Measurements from ENCODE around the gene CCZ1. TPM values are rescaled to one million over a fixed set of nuclear protein-coding genes. Genes with fewer than 3 reads are reported as not detected.
"Not testable (repeated sequence)": the region's sequence is repeated elsewhere in the genome, so short reads cannot be mapped to it uniquely, and the experiment has no call there.

CCZ1 gene
- total RNA-seq, 1 donor from 2014 or later: 63.2 TPM

- not testable (repeated sequence) for DNase-seq
Observed at GRCh38 chr7:5916529-5916928, 18.0 kb downstream of the CCZ1 start.

DNA sequence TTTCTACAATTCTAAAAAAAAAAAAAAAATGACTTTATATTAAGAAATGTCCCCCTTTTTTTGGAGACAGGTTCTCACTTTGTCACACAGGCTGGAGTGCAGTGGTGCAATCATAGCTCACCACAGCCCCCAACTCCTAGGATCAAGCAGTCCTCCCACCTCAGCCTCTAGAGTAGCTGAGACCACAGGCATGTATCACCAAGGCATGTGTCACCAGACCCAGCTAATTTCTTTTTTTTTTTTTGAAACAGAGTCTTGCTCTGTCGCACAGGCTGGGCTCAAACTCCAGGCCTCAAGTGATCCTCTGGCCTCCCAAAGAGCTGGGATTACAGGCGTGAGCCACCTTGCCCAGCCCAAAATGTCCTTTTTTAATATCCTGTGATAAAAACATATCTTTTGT is 25.6 kb downstream of the CCZ1 start:
- DNase-seq: not testable (repeated sequence)

DNA sequence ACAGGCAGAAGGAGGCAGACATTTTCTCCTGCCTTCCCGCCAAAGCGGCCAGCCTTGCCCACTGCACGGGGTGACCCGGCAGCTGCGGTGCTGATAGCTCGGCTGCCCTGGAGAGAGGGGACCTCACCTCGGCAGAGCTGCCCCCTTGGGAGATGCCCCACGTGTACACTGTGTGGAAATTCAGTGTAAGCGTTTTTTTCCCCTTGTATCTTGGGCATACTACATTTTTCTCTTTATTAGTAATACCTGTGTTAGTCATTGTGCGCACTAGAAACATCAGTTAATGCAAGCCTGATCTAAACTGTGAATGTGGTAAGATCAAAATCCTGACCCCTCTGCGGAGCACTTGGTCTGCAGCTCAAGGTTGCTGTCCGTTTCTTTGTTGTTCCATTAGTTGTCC is 26.1 kb downstream of the CCZ1 start:
- not testable (repeated sequence) for DNase-seq

- not testable (repeated sequence) for DNase-seq
Observed at GRCh38 chr7:5926263-5926870, 27.8 kb downstream of the CCZ1 start.

DNA sequence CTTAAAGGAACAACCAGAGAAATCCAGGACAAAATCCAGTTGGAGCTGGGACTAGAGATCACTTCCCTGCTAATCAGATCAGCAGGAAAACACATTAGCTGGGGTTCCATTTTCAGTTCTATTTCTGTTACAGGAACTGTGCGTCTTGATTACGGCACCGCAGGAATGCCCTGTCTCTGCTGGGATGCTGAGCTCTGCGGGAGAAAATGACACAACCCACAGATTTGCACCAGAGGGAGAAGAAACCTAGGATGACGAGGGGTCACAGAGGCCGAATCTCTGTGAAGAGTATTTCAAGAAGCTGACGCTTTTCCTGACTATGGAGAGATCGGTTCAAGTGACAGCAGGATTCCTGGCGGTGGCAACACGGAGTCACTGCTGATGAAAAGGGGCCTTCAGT is 31.8 kb downstream of the CCZ1 start:
- DNase-seq: not testable (repeated sequence)

DNA sequence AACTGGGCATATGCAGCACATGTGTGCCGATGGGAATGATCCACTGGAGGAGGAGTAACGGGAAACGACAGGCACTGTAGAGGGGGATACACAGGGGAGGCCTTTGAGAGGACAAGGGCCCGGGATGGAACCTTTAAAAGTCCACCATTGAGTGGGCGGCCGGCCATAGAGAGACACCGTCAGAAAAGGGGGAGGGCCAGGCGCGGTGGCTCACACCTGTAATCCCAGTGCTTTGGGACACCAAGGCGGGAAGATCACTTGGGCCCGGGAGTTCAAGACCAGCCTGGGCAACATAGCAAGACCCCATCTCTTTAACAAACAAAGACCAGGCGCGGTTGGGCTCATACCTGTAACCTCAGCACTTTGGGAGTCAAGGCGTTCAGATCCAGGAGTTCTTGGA is 32.7 kb downstream of the CCZ1 start:
- not testable (repeated sequence) for DNase-seq

DNA sequence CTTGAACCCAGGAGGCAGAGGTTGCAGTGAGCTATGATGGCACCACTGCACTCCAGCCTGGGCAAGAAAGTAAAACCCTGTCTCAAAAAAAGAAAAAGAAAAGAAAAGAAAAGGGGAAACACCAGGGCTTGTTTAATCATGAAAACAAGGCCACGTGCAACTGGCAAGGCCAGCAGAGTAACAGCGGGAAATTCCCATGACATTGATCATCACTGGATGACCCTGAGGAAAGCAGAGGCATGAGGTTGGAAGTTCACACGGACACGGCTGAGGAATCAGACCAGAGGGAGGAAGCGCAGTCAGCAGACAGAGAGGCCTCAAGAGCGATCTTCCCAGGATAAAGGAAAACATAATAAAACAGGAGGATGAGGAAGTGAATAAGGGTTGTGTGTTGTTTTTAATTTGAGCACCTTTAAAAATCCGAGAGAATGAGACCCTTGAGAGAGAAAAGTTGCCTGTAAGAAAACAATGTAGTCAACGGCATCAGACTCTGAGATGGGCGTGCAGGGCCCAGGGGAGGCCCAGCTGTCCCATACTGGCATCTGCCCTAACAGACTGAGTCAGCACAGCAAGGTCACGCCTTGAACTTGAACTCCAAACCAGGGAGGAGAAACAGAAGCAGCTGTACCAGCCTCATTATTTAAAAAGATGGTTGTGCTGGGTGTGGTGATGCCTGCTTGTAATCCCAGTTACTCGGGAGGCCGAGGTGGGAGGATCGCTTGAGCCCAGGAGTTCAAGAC is 33.5 kb downstream of the CCZ1 start:
- DNase-seq: not testable (repeated sequence)

GRCh38 chr7:5934945-5935450 is 36.5 kb downstream of the CCZ1 start:
- DNase-seq: not testable (repeated sequence)

DNA sequence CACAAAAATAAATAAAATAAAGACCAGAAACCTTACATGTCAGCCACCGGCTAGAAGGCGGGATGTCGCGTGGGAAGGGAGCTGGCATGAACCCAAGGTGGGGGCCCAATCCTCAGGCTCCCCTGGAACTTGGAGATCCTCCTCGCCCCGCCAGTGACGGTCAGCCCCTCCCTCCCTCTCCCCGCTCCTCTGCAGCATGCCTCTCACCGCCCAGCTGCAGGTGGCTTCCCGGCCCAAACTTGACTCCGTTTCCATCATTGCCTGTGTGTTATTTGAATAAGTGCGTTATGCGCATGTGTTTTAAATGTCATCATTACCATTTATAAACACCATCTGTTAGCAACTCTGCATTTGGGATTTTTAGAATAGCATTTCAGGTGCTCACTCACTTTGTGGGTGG is 64.7 kb downstream of the CCZ1 start:
- not testable (repeated sequence) for DNase-seq

GRCh38 chr7:5963810-5964209 is 65.3 kb downstream of the CCZ1 start:
- not testable (repeated sequence) for DNase-seq

DNA sequence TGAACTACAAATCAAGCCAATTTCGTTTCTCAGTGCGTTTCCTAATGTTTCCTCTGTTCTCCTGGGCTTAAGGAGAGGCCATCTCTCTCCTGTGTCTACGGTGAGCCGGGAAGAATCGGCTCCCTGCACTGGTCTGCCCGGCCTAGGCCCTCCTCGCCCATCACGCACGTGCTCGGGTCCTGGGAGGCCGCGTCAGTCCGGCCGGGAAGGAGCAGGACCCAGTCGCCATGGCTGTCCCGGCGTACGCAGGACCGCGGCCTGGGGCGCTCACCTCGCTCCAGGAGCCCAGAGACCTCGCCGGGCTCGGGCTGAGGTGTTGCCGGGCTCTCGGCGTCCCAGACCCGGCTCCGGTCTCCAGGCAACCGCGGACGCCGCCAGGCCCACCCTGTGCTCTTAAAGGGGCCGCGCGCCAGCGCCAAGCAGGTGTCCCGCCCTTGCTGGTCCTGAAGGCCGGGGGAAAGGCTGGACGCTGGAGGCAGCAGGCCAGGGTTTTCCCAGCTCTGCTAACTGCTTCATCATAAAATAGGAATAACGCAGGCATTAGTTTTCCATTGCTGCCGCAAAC is 71.9 kb downstream of the CCZ1 start, which contains the start of gene RSPH10B:
TSS of gene RSPH10B (minus strand) at position 343 of the 565 bp plus-strand sequence. CDS start 3,573 bp downstream, outside the sequence.
- DNase-seq: not testable (repeated sequence)

GRCh38 chr7:5973580-5973979 is 75.0 kb downstream of the CCZ1 start:
- DNase-seq: not testable (repeated sequence)

Small RNA genes lying within 50 kb of the gene (small RNA-seq; reads per million reads assigned to genes)
- not detected for gene RN7SL556P

Other genes starting within 250 kb of the CCZ1 start
- 34.8 TPM for gene RNF216, start 117.1 kb upstream of the CCZ1 start, total RNA-seq
- 0.62 TPM for gene OCM, start 17.9 kb upstream of the CCZ1 start, total RNA-seq
- gene RSPH10B, start 72.0 kb downstream of the CCZ1 start, total RNA-seq: 1.6 TPM
- 28.7 TPM for gene PMS2, start 110.3 kb downstream of the CCZ1 start, total RNA-seq
- gene AIMP2, start 110.5 kb downstream of the CCZ1 start, total RNA-seq: 29.0 TPM
- 0.31 TPM for gene ANKRD61, start 132.6 kb downstream of the CCZ1 start, total RNA-seq
- gene EIF2AK1, start 160.4 kb downstream of the CCZ1 start, total RNA-seq: 74.9 TPM
- 17.9 TPM for gene USP42, start 206.2 kb downstream of the CCZ1 start, total RNA-seq